OCI-LY7 (cell line): ENCODE results near the gene CBFA2T2.

ENCODE experiments used
- EZH2phosphoT487 ChIP-seq: fragments of 200-600 bp; sonication (generic); IDR thresholded peaks from 2 replicates; pipeline ENCODE4 v1.6.1; 2018; ENCODE audit warnings: low read depth, borderline replicate concordance, mild to moderate bottlenecking, mixed run types, antibody characterized with exemption, low read length, moderate library complexity, mixed read lengths
- TF ChIP-seq, protein P1 (sequence below): fragments of 200-600 bp; sonication (generic); conservative IDR thresholded peaks from 2 replicates; pipeline ENCODE4 v1.5.1; 2014; ENCODE audit warnings: mild to moderate bottlenecking, antibody characterized with exemption, low read length, moderate library complexity, mixed read lengths

DNA sequence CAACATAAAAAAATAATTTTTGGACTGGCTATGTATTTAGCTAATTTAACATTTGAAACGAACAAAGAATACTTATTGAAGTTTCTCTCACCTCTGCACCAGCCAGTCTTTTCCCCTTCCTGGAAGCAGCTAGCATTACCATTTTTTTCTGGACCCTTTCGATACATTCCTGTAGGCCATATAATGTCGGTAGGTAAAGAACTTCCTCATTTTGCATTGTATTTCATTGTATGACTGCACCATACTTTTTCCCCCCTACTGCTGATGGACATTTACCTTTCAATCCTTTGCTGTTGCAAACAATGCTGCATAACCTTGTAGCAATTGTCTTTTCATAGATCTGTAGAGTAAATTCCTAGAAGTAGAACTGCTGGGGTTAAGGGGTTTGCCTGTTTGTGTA lies 17.6 kb downstream of the CBFA2T2 start:
- TF ChIP-seq, protein P1, sequence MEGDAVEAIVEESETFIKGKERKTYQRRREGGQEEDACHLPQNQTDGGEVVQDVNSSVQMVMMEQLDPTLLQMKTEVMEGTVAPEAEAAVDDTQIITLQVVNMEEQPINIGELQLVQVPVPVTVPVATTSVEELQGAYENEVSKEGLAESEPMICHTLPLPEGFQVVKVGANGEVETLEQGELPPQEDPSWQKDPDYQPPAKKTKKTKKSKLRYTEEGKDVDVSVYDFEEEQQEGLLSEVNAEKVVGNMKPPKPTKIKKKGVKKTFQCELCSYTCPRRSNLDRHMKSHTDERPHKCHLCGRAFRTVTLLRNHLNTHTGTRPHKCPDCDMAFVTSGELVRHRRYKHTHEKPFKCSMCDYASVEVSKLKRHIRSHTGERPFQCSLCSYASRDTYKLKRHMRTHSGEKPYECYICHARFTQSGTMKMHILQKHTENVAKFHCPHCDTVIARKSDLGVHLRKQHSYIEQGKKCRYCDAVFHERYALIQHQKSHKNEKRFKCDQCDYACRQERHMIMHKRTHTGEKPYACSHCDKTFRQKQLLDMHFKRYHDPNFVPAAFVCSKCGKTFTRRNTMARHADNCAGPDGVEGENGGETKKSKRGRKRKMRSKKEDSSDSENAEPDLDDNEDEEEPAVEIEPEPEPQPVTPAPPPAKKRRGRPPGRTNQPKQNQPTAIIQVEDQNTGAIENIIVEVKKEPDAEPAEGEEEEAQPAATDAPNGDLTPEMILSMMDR = no peak
- no peak for TF ChIP-seq EZH2phosphoT487
